Lower leg skin (tissue), 3 donors: ENCODE measurements around the gene ASIC2.

ENCODE experiments used
- CTCF ChIP-seq, 3 donors: fragments of 450-650 bp; IDR thresholded peaks; one replicate each; pipeline ENCODE4 v1.5.1; 2016; ENCODE audit warnings: antibody characterized with exemption in 3 of 3, mild to moderate bottlenecking in 3 of 3, moderate library complexity in 2 of 3
- POLR2A ChIP-seq, 2 donors: fragments of 450-650 bp; IDR thresholded peaks; one replicate each; pipeline ENCODE4 v1.6.1; 2016 to 2017; ENCODE audit warnings: antibody characterized with exemption in 2 of 2, mild to moderate bottlenecking in 1 of 2, moderate library complexity in 1 of 2

DNA sequence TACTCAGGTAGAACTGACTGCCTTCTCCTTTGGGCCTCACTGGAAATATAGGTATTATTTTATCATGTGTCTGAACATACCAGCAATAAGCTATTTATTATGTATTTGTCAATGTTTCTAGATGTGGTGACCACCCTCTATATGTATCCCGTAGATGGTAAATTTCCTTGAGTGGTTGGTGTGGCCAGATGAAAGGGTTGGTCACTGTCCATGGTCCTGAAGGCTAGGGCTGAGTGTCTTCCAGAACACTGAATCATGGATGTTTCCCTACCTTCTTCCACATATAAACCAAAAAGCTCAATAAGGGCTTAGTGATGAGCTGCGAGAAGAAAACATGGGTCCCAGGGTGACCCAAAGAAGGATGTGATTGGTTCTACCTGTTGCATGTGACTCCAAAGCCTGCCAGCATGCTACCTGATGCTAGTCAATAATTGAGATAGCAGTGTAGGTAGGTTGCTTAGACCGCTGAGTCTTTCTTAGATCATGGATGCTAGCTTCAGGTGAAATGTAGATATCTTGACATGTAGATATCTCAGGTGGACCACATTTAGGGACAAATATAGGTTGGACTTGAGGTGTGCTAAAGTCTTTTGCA lies 150.3 kb downstream of the ASIC2 start:
- TF ChIP-seq CTCF (IDR thresholded peaks at IDR 0.05) (no peak), POLR2A (IDR thresholded peaks at IDR 0.05) (no peak)
